ENCODE data around the gene CD247.
A peak's percentile ranks its signal among the peaks of the same experiment; 100 is the strongest.

The CD247 gene

GRCh38 chr1:167510244-167510643, 8.1 kb downstream of the CD247 start:
- no peak for DNase-seq

- peak; percentile 45 for DNase-seq
Observed at GRCh38 chr1:167509587-167509986, 8.7 kb downstream of the CD247 start.

GRCh38 chr1:167507719-167508118, 10.6 kb downstream of the CD247 start:
- no peak for DNase-seq

- no peak for DNase-seq
Observed at GRCh38 chr1:167504467-167504827, 13.9 kb downstream of the CD247 start.

- DNase-seq, result no peak
Observed at GRCh38 chr1:167503626-167504466, 14.5 kb downstream of the CD247 start.

GRCh38 chr1:167502719-167503462, 15.4 kb downstream of the CD247 start:
- no peak for DNase-seq

- DNase-seq, result no peak
Observed at GRCh38 chr1:167502192-167502551, 16.2 kb downstream of the CD247 start.

GRCh38 chr1:167501515-167502191, 16.7 kb downstream of the CD247 start:
- DNase-seq, result no peak

- no peak for DNase-seq
Observed at GRCh38 chr1:167500283-167500860, 18.0 kb downstream of the CD247 start.

- peak; percentile 40 for DNase-seq
Observed at GRCh38 chr1:167499664-167500101, 18.6 kb downstream of the CD247 start.

- no peak for DNase-seq
Observed at GRCh38 chr1:167499106-167499505, 19.2 kb downstream of the CD247 start.

- no peak for DNase-seq
Observed at GRCh38 chr1:167496797-167497619, 21.3 kb downstream of the CD247 start.

GRCh38 chr1:167493372-167493771, 25.0 kb downstream of the CD247 start:
- no peak for DNase-seq

- peak; percentile 66 for DNase-seq
Observed at GRCh38 chr1:167492481-167492910, 25.8 kb downstream of the CD247 start.

GRCh38 chr1:167491586-167492461, 26.5 kb downstream of the CD247 start:
- peak; percentile 49 for DNase-seq

- no peak for DNase-seq
Observed at GRCh38 chr1:167490765-167491164, 27.6 kb downstream of the CD247 start.

- peak; percentile 66 for DNase-seq
Observed at GRCh38 chr1:167489571-167490340, 28.6 kb downstream of the CD247 start.

- no peak for DNase-seq
Observed at GRCh38 chr1:167488786-167489185, 29.5 kb downstream of the CD247 start.

GRCh38 chr1:167487614-167488013, 30.7 kb downstream of the CD247 start:
- DNase-seq, result no peak

GRCh38 chr1:167486090-167486824, 32.1 kb downstream of the CD247 start:
- peak; percentile 41 for DNase-seq
